Epidermal melanocyte (primary cell): Measurements from ENCODE around the gene IL12B.
A peak's percentile ranks its signal among the peaks of the same experiment; 100 is the strongest.
"Not testable (repeated sequence)": the region's sequence is repeated elsewhere in the genome, so short reads cannot be mapped to it uniquely, and the experiment has no call there.

Source experiments
- DNase-seq: peaks from one replicate; pipeline ENCODE4 v3.0.0; 2011; ENCODE audit warnings: low spot score; ENCODE audit not compliant: insufficient read length

IL12B gene

GRCh38 chr5:159330131-159330800 lies at the start of gene IL12B:
Gene IL12B (minus strand): TSS chr5:159330487. CDS start chr5:159326782, 3,705 bp downstream.
- DNase-seq, result no peak

DNA sequence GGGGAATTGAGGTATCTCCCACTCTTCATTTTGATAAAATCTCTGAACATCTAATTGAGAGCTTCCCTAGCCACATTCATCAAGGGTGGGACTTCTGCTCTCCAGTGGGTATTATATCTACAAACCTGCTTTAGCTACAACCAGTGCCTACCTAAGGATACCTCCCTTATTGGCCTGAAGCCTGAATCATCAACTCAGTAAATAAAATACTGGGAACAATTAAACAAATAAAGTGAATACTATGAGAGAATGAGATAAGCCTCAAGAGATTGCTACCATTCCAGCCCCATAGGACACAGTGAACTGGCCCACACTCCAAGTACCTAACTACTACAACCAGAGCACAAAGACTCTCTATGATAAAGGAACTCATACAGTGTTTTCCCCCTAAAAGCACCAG lies 47.4 kb upstream of the IL12B start:
- DNase-seq, result no peak

DNA sequence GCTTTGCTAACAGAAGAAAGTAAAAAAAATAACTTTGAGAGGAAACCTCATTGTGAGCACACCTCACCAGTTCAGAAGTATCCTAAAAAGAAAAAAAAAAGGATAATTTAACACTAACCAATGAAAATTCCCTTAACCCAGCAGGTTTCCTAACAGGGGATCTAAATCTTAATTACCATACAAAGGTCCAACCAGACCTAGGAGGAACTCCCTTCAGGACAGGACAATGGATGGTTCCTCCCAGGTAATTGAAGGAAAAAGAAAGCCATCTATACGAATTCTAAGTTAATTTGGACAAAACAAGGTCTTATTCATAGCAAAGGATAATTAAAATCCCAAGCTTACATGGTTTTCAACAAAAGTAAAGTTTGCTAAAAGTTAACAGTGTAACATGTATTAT lies 37.6 kb upstream of the IL12B start:
- DNase-seq, result not testable (repeated sequence)

DNA sequence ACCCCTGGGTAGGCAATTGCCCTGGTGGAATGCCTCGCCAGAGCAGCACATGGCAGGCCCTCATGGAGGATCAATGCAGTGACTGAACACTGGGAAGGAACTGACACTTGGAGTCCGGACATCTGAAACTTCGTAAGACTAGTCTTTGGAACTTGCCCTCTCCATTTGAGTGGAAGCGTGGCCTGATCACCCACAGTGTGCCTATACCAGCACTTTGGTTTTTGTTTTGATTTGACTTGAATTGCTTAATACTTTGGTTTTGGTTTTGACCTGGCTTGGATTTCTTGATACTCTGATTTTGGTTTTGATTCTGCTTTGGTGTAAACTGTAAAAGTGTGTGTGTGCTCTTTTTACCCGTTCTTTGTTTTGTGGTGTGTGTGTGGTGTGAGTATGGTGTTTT lies 36.5 kb upstream of the IL12B start:
- DNase-seq, result not testable (repeated sequence)

- DNase-seq, result no peak
Measured at GRCh38 chr5:159362220-159362619, 31.9 kb upstream of the IL12B start.

DNA sequence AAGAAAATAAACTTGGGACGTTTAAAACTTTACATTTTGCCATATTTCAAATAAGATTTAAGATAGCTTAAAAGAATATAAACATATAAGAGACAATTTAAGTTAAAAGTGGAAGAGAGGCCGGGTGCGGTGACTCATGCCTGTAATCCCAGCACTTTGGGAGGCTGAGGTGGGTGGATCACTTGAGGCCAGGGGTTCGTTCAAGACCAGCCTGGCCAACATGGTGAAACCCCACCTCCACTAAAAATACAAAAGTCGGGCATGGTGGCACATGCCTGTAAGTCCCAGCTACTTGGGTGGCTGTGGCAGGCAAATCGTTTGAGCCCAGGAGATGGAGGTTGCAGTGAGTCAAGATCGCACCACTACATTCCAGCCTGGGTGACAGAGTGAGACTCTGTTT lies 29.6 kb upstream of the IL12B start:
- DNase-seq, result not testable (repeated sequence)

- no peak for DNase-seq
Measured at GRCh38 chr5:159359408-159359807, 29.1 kb upstream of the IL12B start.

DNA sequence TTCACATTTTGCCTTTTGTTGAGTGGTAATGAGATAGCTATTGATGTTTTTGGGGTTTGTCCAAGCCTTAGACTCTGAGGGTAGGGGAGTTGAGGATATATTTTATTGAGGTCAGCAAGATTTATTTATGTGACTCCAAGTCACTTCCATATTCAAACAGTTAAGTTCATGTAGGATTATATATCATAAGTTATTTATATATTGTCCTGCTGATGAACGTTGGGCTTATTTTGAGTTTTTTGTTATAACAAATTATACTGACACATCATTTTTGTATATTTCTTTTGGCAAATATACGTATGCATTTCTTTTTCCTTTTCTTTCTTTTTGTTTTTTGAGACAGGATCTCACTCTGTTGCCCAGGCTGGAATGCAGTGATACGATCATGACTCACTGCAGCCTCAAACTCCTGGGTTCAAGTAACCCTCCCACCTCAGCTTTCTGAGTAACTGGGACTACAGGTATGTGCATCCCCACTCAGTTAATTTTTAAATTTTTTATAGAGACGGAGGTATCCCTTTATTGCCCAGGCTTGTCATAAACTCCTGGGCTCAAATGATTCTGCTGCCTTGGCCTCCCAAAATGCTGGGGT lies 23.5 kb upstream of the IL12B start:
- DNase-seq, result no peak

DNA sequence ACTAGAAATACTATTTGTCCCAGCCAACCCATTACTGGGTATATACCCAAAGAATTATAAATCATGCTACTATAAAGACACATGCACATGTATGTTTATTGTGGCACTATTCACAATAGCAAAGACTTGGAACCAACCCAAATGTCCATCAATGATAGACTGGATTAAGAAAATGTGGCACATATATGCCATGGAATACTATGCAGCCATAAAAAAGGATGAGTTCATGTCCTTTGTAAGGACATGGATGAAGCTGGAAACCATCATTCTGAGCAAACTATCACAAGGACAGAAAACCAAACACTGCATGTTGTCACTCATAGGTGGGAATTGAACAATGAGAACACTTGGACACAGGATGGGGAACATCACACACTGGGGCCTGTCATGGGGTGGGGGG lies 20.4 kb upstream of the IL12B start:
- DNase-seq, result not testable (repeated sequence)

DNA sequence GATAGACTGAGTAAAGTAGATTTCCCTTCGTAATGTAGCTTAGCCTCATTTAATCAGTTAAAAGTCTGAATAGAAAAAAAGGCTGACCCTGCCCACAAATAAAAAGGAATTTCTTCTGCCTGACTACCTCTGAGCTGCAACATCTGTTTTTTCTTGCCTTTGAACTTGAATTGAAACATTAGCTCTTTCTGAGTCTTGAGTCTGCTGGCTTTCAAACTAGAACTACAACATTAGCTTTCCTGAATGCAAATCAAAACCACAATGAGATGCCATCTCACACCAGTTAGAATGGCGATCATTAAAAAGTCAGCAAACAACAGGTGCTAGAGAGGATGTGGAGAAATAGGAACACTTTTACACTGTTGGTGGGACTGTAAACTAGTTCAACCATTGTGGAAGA lies 19.9 kb upstream of the IL12B start:
- not testable (repeated sequence) for DNase-seq

- DNase-seq, result no peak
Measured at GRCh38 chr5:159345861-159346260, 15.6 kb upstream of the IL12B start.

DNA sequence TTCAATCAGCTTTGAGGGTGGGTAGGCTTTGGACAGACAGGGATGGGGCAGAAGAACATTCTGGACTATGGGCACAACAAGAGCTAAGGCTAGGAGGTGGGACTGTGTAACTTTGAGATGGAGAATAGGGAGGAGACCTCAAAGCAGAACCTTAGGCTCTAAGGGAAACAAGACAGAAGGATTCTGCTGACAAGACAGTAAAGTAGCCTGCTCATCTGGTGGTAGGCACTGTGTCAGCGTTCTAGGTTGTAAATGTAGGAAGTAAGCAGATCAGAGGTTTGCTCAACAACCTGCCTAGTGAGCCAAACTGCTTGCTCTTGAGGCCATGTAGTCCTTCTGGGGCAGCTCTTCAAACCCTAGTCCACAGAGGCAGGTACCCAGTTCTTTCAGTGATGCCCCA lies 15.0 kb upstream of the IL12B start:
- DNase-seq, result no peak

DNA sequence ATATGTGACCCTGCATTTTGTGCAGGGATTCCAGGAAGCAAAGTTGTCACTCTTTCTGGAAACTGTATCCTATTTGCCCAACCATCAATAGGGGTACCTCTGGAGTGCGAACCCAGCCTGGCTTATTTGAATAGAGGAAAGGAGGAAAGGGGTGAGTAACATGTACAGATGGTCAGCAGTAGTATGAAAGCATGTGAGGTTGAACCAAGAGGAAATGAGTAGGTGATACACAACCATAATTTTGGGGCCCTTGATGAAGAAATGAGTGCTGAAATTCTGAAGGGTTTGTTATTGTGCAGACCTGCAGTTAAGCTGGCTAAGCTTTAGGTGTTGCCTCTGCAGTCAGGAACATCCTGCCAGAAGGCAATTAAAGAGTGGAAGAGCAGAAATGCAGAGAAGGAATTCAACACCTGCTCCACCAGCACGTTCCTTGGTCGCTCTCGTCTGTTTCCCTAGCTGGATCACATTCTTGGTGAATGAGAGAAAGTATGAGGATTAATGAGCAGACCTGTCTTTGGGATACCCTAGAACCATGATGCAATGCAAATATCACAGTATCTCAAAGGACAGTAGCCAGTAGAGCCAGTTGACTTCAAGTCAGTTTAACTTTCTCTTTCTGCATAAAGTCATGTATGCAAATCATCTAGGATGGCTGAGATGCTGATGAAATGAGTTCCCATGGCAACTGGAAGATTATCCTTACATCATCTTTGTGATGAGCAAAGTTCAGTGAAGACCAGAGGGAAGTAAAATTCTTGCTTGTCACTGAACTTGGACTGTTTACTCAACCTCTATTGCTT lies 13.2 kb upstream of the IL12B start:
- no peak for DNase-seq

DNA sequence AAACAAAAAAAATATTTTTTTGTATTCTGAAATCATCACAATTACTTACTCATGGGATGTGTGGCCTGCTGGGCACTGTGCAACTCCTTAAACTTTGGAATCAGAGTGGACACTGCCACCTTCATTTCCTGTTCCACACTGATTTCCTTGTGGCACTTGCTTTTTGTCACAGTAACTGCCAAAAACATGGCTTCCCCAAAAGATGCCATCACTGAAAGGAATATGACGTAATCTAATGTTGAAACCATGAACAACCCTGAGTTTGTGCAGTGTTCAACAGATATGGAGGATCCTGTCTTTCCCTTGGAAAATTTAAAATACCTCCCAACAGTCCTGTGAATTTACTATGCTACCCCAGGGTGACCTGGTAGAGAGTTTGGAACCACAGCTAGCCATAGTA lies 12.6 kb upstream of the IL12B start:
- DNase-seq, result no peak

DNA sequence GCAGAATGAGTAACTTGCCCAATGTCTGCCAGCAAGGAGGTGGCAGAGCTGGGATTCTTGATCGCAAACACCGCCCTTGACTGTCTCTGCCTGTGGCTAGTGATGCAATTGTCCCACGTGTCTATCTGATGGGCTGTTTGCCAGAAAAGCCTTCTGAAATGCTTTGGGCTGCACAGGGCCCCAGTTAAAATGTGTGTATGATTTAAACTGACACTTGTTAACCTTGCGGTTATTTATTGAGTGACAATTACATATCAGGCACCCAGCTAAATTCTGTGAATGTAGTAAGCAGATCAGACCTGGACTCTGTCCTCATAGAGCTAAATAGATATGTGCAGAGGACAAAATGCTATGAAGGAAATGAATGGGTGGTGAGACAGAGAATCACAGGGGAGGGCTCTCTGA lies 11.6 kb upstream of the IL12B start:
- peak; percentile 37 for DNase-seq

GRCh38 chr5:159341145-159341544 lies 10.9 kb upstream of the IL12B start:
- no peak for DNase-seq

GRCh38 chr5:159340511-159340910 lies 10.2 kb upstream of the IL12B start:
- DNase-seq, result no peak

GRCh38 chr5:159339460-159339859 lies 9.2 kb upstream of the IL12B start:
- DNase-seq, result no peak

DNA sequence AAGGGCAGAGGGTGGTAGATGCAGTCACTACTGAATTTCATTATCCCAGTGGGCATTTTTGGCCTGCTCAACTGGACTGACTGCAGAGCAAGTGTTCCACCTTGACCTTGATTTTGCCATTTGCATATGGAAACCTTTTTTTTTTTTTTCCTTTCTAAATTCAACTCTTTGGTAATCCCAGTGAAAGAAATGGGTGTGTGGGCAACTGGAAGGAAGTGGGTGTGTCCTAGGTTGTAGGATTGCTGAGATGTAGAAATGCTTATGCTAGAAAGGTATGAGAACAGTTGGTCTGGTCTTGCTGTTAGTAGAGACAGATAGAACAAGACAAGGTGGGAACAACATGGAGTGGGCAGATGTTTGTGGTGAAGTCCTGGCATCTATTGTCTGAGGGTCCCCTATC lies 7.8 kb upstream of the IL12B start:
- DNase-seq, result no peak

DNA sequence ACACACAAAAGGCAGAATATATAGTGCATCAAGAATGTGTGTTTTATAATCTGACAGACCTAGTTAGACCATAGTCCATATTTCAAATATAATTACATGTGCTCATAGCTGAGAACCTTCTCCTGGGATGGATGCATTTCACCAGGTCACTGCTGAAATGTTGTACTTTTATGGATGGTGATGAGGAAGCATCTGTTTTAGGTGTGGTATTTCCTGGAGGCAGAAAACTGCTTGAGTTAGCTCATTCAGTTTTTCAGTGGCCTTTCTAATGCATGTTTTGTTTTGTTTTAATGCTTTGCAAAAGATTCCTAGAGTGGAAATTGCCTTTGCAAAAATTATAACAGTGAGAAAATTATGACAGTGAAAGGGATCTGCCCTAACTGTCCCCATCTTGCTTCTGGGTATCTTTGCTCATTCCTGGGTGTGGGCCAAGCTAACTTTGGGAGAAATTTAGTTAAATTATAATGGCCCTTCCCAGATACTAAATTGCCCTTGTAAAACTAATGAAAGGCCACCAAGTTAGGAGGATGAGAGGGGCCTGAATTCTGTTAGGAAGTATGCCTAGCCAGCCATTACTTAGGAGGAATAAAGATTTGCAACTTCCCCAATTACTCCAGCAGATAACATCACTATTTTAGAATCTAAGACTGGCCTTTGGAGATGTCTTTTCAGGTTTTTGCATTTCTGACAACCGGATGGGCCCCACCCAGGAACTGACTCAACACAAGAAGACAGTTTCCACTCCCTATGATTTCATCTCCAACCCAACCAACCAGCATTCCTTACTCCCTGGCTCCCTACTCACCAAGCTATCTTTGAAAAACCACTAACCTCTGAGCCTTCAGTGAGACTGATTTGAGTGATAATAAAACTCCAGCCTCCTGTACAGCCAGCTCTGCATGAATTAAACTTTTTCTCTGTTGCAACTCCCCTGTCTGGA lies 7.0 kb upstream of the IL12B start:
- no peak for DNase-seq

DNA sequence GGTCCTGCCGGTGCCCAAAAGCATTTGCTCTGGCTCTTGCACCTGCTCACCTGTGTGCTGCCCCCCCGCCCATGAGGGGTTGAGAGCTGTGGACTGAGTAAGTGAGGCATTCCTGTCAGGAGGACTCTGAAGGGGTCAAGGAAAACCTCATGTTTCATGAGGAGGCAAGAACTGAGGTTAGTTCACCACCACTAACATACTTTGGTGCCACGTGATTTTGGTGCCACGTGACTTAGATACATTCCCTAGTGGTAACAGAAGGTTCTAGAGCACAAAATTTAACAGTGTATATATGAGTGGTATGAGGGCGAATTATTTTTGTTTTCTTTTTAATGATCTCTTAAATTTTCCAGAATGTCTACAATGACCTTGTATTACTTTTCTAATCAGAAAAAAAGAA lies 6.3 kb upstream of the IL12B start:
- DNase-seq, result no peak

GRCh38 chr5:159333545-159333925 lies 3.2 kb upstream of the IL12B start:
- DNase-seq, result no peak
